GM19043 (cell line): ENCODE data around the gene RPL37A.

Experiments used
- ATAC-seq: cut with Tn5 transposase; IDR thresholded peaks from one replicate; pipeline ENCODE4 v1.9.1; 2021; ENCODE audit warnings: low read depth; ENCODE audit not compliant: unreplicated experiment

Gene RPL37A

GRCh38 chr2:216541505-216541904, 42.9 kb downstream of the RPL37A start:
- ATAC-seq, result no peak

- no peak for ATAC-seq
These were observed 46.7 kb downstream of the RPL37A start for GRCh38 chr2:216545359-216545758.

GRCh38 chr2:216546241-216546640, 47.6 kb downstream of the RPL37A start:
- ATAC-seq, result no peak

- ATAC-seq, result no peak
These were observed 48.2 kb downstream of the RPL37A start for GRCh38 chr2:216546641-216547403.

GRCh38 chr2:216548901-216549331, 50.3 kb downstream of the RPL37A start:
- ATAC-seq, result no peak

- no peak for ATAC-seq
These were observed 51.5 kb downstream of the RPL37A start for GRCh38 chr2:216549926-216550690.

- no peak for ATAC-seq
These were observed 52.8 kb downstream of the RPL37A start for GRCh38 chr2:216551234-216552068.

GRCh38 chr2:216553093-216553478, 54.4 kb downstream of the RPL37A start:
- ATAC-seq, result no peak
